IPS DF 6.9 (cell line): ENCODE measurements around the gene EPN1.

Experiments
- DNase-seq: peaks from one replicate; pipeline ENCODE4 v3.0.0-alpha.2; 2013; ENCODE audit warnings: low read depth, low spot score
- H3K27ac ChIP-seq: one replicate; pipeline ENCODE4 v1.5.1; 2013; ENCODE audit warnings: low read length, control low read depth
- H3K27me3 ChIP-seq: 2 replicates; pipeline ENCODE4 v1.6.1; 2013; ENCODE audit warnings: mild to moderate bottlenecking, low read length; ENCODE audit not compliant: control insufficient read depth, insufficient read depth
- H3K36me3 ChIP-seq: 2 replicates; pipeline ENCODE4 v1.6.1; 2013; ENCODE audit warnings: low read length; ENCODE audit not compliant: control insufficient read depth, insufficient read depth
- H3K4me1 ChIP-seq: 2 replicates; pipeline ENCODE4 v1.6.1; 2013; ENCODE audit warnings: low read length; ENCODE audit not compliant: control insufficient read depth, insufficient read depth
- H3K4me3 ChIP-seq: 2 replicates; pipeline ENCODE4 v1.5.1; 2013; ENCODE audit warnings: mild to moderate bottlenecking, low read length
- H3K9me3 ChIP-seq: 2 replicates; pipeline ENCODE4 v1.6.1; 2013; ENCODE audit warnings: low read length, inconsistent platforms; ENCODE audit not compliant: control insufficient read depth, insufficient read depth
- WGBS: extraction: QIAGEN DNeasy Blood & Tissue Kit; methylation state at CpG from one replicate; pipeline ENCODE4 v1.1.7; 2013; ENCODE audit warnings: mixed read lengths, missing lambda C conversion rate; ENCODE audit not compliant: insufficient read length, insufficient coverage; 5-methylcytosine and 5-hydroxymethylcytosine counted together

The EPN1 gene

GRCh38 chr19:55653651-55654322 is 21.2 kb upstream of the EPN1 start:
- Histone ChIP-seq H3K27ac (no peak overlapping the region), H3K4me1 (peaks cover 1% of the 10 kb centered on the region; the same call in 1 of the 2 replicates), H3K27me3 (no peaks in the 10 kb centered on the region), H3K36me3 (no peaks in the 10 kb centered on the region), H3K4me3 (peak overlapping the region; percentile 77; the same call in 1 of the 2 replicates), H3K9me3 (no peaks in the 10 kb centered on the region)
- WGBS, result no CpG with 5 or more reads among the region's 57 CpGs
- DNase-seq, result peak; percentile 88

GRCh38 chr19:55654323-55654867 is 20.6 kb upstream of the EPN1 start:
- peak; percentile 98 for DNase-seq
- 0 out of 2 replicates have a peak, but pooled peaks cover 2% of the 10 kb centered on the region for H3K36me3 ChIP-seq
- peak overlapping the region; percentile 77; the same call in 1 of the 2 replicates for H3K4me3 ChIP-seq
- H3K4me1 ChIP-seq, result peaks cover 1% of the 10 kb centered on the region; the same call in 1 of the 2 replicates
- WGBS, result no CpG with 5 or more reads among the region's 52 CpGs
- no peak overlapping the region for H3K27ac ChIP-seq
- no peaks in the 10 kb centered on the region for H3K27me3 ChIP-seq
- H3K9me3 ChIP-seq, result no peaks in the 10 kb centered on the region

- no peak for DNase-seq
- Histone ChIP-seq H3K4me1 (peaks cover 1% of the 10 kb centered on the region; the same call in 1 of the 2 replicates), H3K9me3 (no peaks in the 10 kb centered on the region), H3K4me3 (peak within 1 kb of the TSS; percentile 95), H3K27me3 (no peaks in the 10 kb centered on the region), H3K27ac (no peak within 1 kb of the TSS), H3K36me3 (peaks cover 3% of the 10 kb centered on the region)
- no CpG with 5 or more reads among the region's 95 CpGs for WGBS
Observed at GRCh38 chr19:55654868-55655647, 20.0 kb upstream of the EPN1 start, which contains the start of gene U2AF2. Gene U2AF2, plus strand, starts transcription at chr19:55655035. Its CDS starts 70 bp downstream, at chr19:55655105.

GRCh38 chr19:55655648-55656040 is 19.4 kb upstream of the EPN1 start:
- no peaks in the 10 kb centered on the region for H3K27me3 ChIP-seq
- peaks cover 1% of the 10 kb centered on the region; the same call in 1 of the 2 replicates for H3K4me1 ChIP-seq
- no peaks in the 10 kb centered on the region for H3K9me3 ChIP-seq
- no CpG with 5 or more reads among the region's 19 CpGs for WGBS
- H3K36me3 ChIP-seq, result peaks cover 9% of the 10 kb centered on the region
- DNase-seq, result no peak
- H3K4me3 ChIP-seq, result peak overlapping the region; percentile 95
- no peak overlapping the region for H3K27ac ChIP-seq

- no CpG with 5 or more reads among the region's 7 CpGs for WGBS
- DNase-seq, result no peak
- H3K4me3 ChIP-seq, result peak overlapping the region; percentile 6; the same call in 1 of the 2 replicates
- H3K36me3 ChIP-seq, result peaks cover 18% of the 10 kb centered on the region
- H3K9me3 ChIP-seq, result no peaks in the 10 kb centered on the region
- peaks cover 1% of the 10 kb centered on the region; the same call in 1 of the 2 replicates for H3K4me1 ChIP-seq
- H3K27me3 ChIP-seq, result no peaks in the 10 kb centered on the region
- no peak overlapping the region for H3K27ac ChIP-seq
Observed at GRCh38 chr19:55656552-55656951, 18.5 kb upstream of the EPN1 start.

- no peaks in the 10 kb centered on the region for H3K9me3 ChIP-seq
- no peak overlapping the region for H3K4me3 ChIP-seq
- no peaks in the 10 kb centered on the region for H3K27me3 ChIP-seq
- H3K4me1 ChIP-seq, result peaks cover 1% of the 10 kb centered on the region; the same call in 1 of the 2 replicates
- no peak for DNase-seq
- no CpG with 5 or more reads among the region's 18 CpGs for WGBS
- H3K36me3 ChIP-seq, result peaks cover 24% of the 10 kb centered on the region
- H3K27ac ChIP-seq, result no peak overlapping the region
Observed at GRCh38 chr19:55656988-55657747, 17.9 kb upstream of the EPN1 start.

DNA sequence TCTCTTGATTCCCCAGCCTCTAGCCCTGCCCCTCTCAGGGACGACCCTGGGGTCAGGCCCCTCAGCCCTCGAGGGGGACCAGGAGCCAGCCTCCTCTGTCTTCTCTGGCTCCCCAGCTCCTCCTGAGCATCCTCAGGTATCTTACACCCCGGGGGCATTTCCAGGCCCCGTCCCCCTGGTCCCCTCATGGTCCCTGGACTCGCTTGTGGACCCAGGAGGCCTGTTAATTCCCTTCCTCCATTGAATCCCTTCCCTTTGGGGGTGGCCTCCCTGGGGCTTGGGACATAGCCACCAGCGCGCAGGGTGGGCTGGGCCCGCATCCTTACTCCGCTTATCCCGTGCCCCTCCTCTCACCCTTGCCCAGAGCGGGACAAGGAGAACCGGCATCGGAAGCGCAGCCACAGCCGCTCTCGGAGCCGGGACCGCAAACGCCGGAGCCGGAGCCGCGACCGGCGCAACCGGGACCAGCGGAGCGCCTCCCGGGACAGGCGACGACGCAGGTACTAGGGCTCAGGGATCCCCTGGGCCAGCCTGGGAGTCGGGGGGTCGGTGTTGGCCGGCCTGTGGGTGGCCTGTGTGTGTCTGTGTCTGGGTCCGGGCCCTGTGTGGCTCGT is 16.1 kb upstream of the EPN1 start:
- Histone ChIP-seq H3K4me1 (peaks cover 1% of the 10 kb centered on the region; the same call in 1 of the 2 replicates), H3K9me3 (no peaks in the 10 kb centered on the region), H3K27ac (no peak overlapping the region), H3K27me3 (no peaks in the 10 kb centered on the region), H3K36me3 (peaks cover 40% of the 10 kb centered on the region), H3K4me3 (no peak overlapping the region)
- no peak for DNase-seq
- no CpG with 5 or more reads among the region's 37 CpGs for WGBS

DNA sequence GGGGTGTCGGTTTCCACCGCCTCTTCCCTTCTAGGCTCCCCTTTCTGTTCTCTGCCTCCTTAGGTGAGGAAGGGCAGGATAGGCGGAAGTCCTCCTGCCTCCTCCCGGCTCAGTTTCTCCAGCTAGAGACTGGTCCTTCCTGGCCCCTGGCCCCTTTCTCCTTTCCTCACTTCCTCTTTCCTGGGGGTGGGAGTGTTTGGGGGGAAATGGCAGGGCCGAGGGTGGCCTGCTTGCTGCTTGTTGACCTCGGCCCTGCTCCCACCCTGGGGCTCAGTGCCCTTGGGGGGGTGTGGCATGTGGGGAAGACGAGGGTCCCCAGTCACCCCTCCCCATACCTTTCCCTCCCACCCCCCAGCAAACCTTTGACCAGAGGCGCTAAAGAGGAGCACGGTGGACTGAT is 15.2 kb upstream of the EPN1 start:
- Histone ChIP-seq H3K27me3 (no peaks in the 10 kb centered on the region), H3K36me3 (peaks cover 47% of the 10 kb centered on the region), H3K9me3 (no peaks in the 10 kb centered on the region), H3K4me1 (peaks cover 1% of the 10 kb centered on the region; the same call in 1 of the 2 replicates), H3K27ac (no peak overlapping the region), H3K4me3 (no peak overlapping the region)
- no CpG with 5 or more reads among the region's 9 CpGs for WGBS
- no peak for DNase-seq

DNA sequence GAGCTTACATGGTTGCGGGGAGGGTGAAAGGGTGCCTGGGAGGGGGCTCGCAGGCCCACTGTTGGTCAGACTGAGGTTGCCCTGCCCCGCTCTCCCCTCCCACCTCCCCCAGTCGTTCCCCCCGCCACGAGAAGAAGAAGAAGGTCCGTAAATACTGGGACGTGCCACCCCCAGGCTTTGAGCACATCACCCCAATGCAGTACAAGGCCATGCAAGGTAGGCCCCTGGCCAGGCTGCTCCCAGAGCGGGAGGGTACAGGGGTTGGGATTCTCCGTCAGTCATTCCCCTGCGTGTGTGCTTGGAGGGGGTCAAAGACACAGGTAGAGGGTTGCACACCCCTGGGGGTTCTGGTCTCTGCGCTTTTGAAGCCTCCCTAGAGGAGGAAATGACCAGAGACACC is 14.6 kb upstream of the EPN1 start:
- Histone ChIP-seq H3K4me1 (peaks cover 1% of the 10 kb centered on the region; the same call in 1 of the 2 replicates), H3K4me3 (no peak overlapping the region), H3K9me3 (no peaks in the 10 kb centered on the region), H3K27me3 (no peaks in the 10 kb centered on the region), H3K36me3 (peaks cover 50% of the 10 kb centered on the region), H3K27ac (no peak overlapping the region)
- no CpG with 5 or more reads among the region's 12 CpGs for WGBS
- no peak for DNase-seq
